Measurements from ENCODE around the gene SLC35A4.
"Not testable (repeated sequence)": the region's sequence is repeated elsewhere in the genome, so short reads cannot be mapped to it uniquely, and the experiment has no call there.

Gene SLC35A4

DNA sequence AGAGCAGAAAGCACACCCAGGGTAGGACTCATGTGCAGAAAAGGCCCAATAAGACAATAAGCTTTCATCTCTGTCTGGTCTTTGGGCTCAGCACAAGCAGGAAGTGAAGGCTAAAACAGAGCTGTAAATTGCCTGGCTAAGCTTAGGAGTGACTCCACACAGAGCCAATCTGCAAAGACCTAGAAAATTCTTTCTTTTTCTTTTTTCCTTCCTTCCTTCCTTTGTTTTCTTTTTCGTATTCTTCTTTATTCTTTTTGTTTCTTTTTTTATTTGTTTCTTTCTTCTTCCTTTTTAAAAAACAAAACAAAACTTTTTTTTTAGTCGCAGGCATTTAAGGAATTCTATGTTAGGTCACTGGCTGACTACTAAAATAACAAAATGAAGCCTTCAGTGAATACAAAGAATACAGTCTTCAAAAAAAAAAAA is 12.2 kb downstream of the SLC35A4 start:
- no peak overlapping the region for H3K4me3 Mint-ChIP-seq
- peaks cover 41% of the 10 kb centered on the region for H3K27me3 Mint-ChIP-seq (ENCODE audit: low read depth, poor library complexity)
- peaks cover 3% of the 10 kb centered on the region for H3K9me3 Mint-ChIP-seq
- no peak overlapping the region for H3K27ac Mint-ChIP-seq
- DNase-seq = no peak
- H3K36me3 Mint-ChIP-seq (ENCODE audit: low read depth) = no peaks in the 10 kb centered on the region
- no peaks in the 10 kb centered on the region for H3K4me1 Mint-ChIP-seq
- TF ChIP-seq, protein P1, sequence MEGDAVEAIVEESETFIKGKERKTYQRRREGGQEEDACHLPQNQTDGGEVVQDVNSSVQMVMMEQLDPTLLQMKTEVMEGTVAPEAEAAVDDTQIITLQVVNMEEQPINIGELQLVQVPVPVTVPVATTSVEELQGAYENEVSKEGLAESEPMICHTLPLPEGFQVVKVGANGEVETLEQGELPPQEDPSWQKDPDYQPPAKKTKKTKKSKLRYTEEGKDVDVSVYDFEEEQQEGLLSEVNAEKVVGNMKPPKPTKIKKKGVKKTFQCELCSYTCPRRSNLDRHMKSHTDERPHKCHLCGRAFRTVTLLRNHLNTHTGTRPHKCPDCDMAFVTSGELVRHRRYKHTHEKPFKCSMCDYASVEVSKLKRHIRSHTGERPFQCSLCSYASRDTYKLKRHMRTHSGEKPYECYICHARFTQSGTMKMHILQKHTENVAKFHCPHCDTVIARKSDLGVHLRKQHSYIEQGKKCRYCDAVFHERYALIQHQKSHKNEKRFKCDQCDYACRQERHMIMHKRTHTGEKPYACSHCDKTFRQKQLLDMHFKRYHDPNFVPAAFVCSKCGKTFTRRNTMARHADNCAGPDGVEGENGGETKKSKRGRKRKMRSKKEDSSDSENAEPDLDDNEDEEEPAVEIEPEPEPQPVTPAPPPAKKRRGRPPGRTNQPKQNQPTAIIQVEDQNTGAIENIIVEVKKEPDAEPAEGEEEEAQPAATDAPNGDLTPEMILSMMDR (IDR thresholded peaks at IDR 0.05) = no peak

GRCh38 chr5:140579188-140579747 is 14.6 kb downstream of the SLC35A4 start:
- Mint-ChIP-seq H3K9me3 (peaks cover 16% of the 10 kb centered on the region), H3K27me3 (ENCODE audit: low read depth, poor library complexity) (peaks cover 52% of the 10 kb centered on the region)
- H3K4me3 Mint-ChIP-seq; DNase-seq; H3K36me3 Mint-ChIP-seq (ENCODE audit: low read depth); H3K4me1 Mint-ChIP-seq; H3K27ac Mint-ChIP-seq: not testable (repeated sequence)

DNA sequence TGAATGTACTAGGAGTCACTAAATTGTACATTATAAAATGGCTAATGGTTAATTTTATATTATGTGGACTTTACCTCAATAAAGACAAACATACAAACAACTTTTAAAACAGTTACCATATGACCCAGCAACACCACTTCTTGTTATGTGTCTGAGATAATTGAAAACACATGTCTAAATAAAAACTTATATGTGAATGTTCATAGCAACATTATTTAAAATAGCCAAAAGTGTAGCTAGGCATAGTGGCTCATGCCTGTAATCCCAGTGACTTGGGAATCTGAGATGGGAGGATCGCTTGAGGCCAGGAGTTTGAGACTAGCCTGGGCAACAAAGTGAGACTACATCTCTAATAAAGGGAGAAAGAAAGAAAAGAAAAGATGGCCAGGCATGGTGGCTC is 22.9 kb downstream of the SLC35A4 start:
- DNase-seq = no peak
- Mint-ChIP-seq H3K9me3 (peaks cover 13% of the 10 kb centered on the region), H3K4me1 (no peaks in the 10 kb centered on the region), H3K27ac (no peak overlapping the region), H3K36me3 (ENCODE audit: low read depth) (no peaks in the 10 kb centered on the region), H3K4me3 (no peak overlapping the region), H3K27me3 (ENCODE audit: low read depth, poor library complexity) (peaks cover 36% of the 10 kb centered on the region)
- TF ChIP-seq, protein P1 (IDR thresholded peaks at IDR 0.05) = no peak

- H3K36me3 Mint-ChIP-seq (ENCODE audit: low read depth) = no peaks in the 10 kb centered on the region
- no peak for DNase-seq
- TF ChIP-seq, protein P1 (IDR thresholded peaks at IDR 0.05) = no peak
- H3K9me3 Mint-ChIP-seq = peaks cover 5% of the 10 kb centered on the region
- H3K27me3 Mint-ChIP-seq (ENCODE audit: low read depth, poor library complexity) = peaks cover 28% of the 10 kb centered on the region
- H3K4me3 Mint-ChIP-seq = no peak overlapping the region
- no peaks in the 10 kb centered on the region for H3K4me1 Mint-ChIP-seq
- H3K27ac Mint-ChIP-seq = no peak overlapping the region
Observed at GRCh38 chr5:140588311-140589070, 23.9 kb downstream of the SLC35A4 start.

- Mint-ChIP-seq H3K36me3 (ENCODE audit: low read depth) (no peaks in the 10 kb centered on the region), H3K27me3 (ENCODE audit: low read depth, poor library complexity) (peaks cover 36% of the 10 kb centered on the region), H3K4me3 (no peak overlapping the region), H3K27ac (no peak overlapping the region), H3K4me1 (no peaks in the 10 kb centered on the region), H3K9me3 (no peaks in the 10 kb centered on the region)
- no peak for DNase-seq
- TF ChIP-seq, protein P1 (IDR thresholded peaks at IDR 0.05) = no peak
Observed at GRCh38 chr5:140590861-140591260, 26.2 kb downstream of the SLC35A4 start.

GRCh38 chr5:140591747-140592372 is 27.2 kb downstream of the SLC35A4 start:
- Mint-ChIP-seq H3K27ac (no peak overlapping the region), H3K4me1 (no peaks in the 10 kb centered on the region), H3K27me3 (ENCODE audit: low read depth, poor library complexity) (peaks cover 40% of the 10 kb centered on the region), H3K36me3 (ENCODE audit: low read depth) (no peaks in the 10 kb centered on the region), H3K9me3 (no peaks in the 10 kb centered on the region), H3K4me3 (no peak overlapping the region)
- DNase-seq = no peak
- TF ChIP-seq, protein P1 (IDR thresholded peaks at IDR 0.05) = no peak

DNA sequence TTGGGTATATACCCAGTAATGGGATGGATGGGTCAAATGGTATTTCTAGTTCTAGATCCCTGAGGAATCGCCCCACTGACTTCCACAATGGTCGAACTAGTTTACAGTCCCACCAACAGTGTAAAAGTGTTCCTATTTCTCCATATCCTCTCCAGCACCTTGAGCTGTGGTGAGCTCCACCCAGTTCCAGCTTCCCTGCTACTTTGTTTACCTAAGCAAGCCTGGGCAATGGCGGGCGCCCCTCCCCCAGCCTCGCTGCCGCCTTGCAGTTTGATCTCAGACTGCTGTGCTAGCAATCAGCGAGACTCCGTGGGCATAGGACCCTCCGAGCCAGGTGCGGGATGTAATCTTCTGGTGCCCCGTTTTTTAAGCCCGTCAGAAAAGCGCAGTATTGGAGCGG is 28.4 kb downstream of the SLC35A4 start:
- not testable (repeated sequence) for H3K4me1 Mint-ChIP-seq; H3K36me3 Mint-ChIP-seq (ENCODE audit: low read depth); H3K27ac Mint-ChIP-seq; H3K4me3 Mint-ChIP-seq; H3K9me3 Mint-ChIP-seq; DNase-seq
- H3K27me3 Mint-ChIP-seq (ENCODE audit: low read depth, poor library complexity) = peaks cover 37% of the 10 kb centered on the region

Data from nephron progenitor cell (in vitro differentiated cells).